HG03025 (cell line): Measurements from ENCODE around the gene OR4D9.

Experiments
- ATAC-seq: cut with Tn5 transposase; IDR thresholded peaks from one replicate; pipeline ENCODE4 v1.9.1; 2021; ENCODE audit warnings: mild to moderate bottlenecking, moderate library complexity; ENCODE audit not compliant: unreplicated experiment, low FRiP score

Gene OR4D9

GRCh38 chr11:59550368-59550841 lies 39.1 kb downstream of the OR4D9 start:
- ATAC-seq: peak; percentile 95

- ATAC-seq: peak; percentile 29
Observed at GRCh38 chr11:59550842-59551658, 39.7 kb downstream of the OR4D9 start.

- ATAC-seq: no peak
Observed at GRCh38 chr11:59551659-59552521, 40.6 kb downstream of the OR4D9 start.

- ATAC-seq: no peak
Observed at GRCh38 chr11:59552844-59553243, 41.5 kb downstream of the OR4D9 start.

- ATAC-seq: no peak
Observed at GRCh38 chr11:59553323-59553722, 42.0 kb downstream of the OR4D9 start.

- ATAC-seq: no peak
Observed at GRCh38 chr11:59555601-59556114, 44.3 kb downstream of the OR4D9 start.

- ATAC-seq: no peak
Observed at GRCh38 chr11:59556115-59556916, 45.0 kb downstream of the OR4D9 start.

- ATAC-seq: no peak
Observed at GRCh38 chr11:59556917-59557348, 45.6 kb downstream of the OR4D9 start.

- ATAC-seq: no peak
Observed at GRCh38 chr11:59558270-59558643, 46.9 kb downstream of the OR4D9 start.

GRCh38 chr11:59559886-59560285 lies 48.5 kb downstream of the OR4D9 start:
- peak; percentile 3 for ATAC-seq

GRCh38 chr11:59560290-59560701 lies 49.0 kb downstream of the OR4D9 start:
- peak; percentile 35 for ATAC-seq

- peak; percentile 32 for ATAC-seq
Observed at GRCh38 chr11:59560702-59561473, 49.5 kb downstream of the OR4D9 start.

- ATAC-seq: no peak
Observed at GRCh38 chr11:59562292-59562691, 51.0 kb downstream of the OR4D9 start.
